Epidermal melanocyte (primary cell): ENCODE data around the gene FNDC1.
"Not testable (repeated sequence)": the region's sequence is repeated elsewhere in the genome, so short reads cannot be mapped to it uniquely, and the experiment has no call there.

ENCODE experiments used
- DNase-seq: peaks from one replicate; pipeline ENCODE4 v3.0.0; 2011; ENCODE audit warnings: low spot score; ENCODE audit not compliant: insufficient read length

FNDC1 gene

DNA sequence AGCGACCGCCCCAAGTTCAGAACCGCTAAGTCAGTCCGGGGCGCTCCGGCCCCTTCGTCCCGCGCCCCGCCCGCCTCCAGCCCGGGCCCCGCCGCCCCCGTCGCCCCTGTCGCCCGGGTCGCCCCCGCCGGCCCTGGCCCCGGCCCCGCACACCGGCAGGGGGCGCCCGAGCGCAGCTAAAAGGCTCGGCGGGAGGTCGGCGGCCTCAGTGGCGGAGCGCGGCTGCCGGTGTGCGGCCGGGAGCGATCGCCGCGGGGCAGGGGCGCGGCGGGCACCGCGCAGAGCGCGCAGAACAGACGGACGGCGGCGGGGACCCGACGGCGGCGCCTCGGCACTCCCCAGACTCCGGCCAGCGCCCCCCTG, at the start of gene FNDC1:
FNDC1 (plus strand) TSS at position 208 of the 363 bp plus-strand sequence. CDS start 197 bp downstream, outside the sequence.
- no peak for DNase-seq

DNA sequence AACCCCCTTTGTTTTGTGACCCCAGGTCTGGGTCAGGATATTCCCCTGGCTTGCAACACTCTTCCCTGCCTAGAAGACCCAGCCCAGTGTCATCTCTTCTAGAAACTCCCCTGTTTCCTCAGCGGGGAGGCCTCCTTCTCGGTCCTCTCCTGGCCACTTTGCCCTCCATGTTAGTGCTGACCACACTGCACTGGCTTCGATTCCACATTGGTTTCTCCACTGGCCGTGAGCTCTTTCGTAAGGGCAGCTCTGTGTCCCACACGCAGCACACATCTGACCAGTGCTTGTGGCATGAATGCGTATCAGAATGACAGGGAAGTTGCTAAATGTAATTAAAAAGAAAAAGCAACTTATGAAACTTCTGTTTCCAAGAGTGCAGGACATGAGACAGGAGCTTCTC, 49.4 kb upstream of the FNDC1 start:
- no peak for DNase-seq

- DNase-seq: no peak
These were observed 47.7 kb upstream of the FNDC1 start for GRCh38 chr6:159121486-159121885.

- DNase-seq: no peak
These were observed 46.7 kb upstream of the FNDC1 start for GRCh38 chr6:159122453-159122852.

- DNase-seq: not testable (repeated sequence)
These were observed 45.4 kb upstream of the FNDC1 start for GRCh38 chr6:159123831-159124230.

- DNase-seq: no peak
These were observed 44.1 kb upstream of the FNDC1 start for GRCh38 chr6:159125014-159125609.

GRCh38 chr6:159125951-159126352, 43.2 kb upstream of the FNDC1 start:
- DNase-seq: no peak

- DNase-seq: no peak
These were observed 42.6 kb upstream of the FNDC1 start for GRCh38 chr6:159126590-159126989.

- DNase-seq: no peak
These were observed 41.5 kb upstream of the FNDC1 start for GRCh38 chr6:159127701-159128100.

DNA sequence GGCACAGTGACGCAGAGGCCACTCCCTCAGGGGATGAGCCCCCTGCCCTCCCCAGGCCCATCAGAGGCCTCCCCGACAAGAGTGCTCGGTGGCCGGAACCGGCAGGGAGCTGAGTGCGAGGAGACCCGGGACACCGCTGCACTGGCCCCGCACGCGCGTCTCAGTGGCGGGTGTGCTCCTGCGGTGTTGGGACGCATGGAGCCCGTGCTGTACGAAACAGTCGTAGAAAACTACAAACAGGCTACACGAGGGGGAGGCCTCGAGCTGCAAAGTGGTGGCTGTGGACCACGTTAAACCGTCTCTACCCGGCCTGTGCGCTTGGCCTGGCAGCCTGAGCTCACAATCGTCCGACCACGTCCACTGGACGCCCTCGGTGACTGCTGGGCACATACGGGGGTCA, 40.2 kb upstream of the FNDC1 start:
- DNase-seq: no peak

GRCh38 chr6:159130846-159131245, 38.4 kb upstream of the FNDC1 start:
- DNase-seq: no peak

DNA sequence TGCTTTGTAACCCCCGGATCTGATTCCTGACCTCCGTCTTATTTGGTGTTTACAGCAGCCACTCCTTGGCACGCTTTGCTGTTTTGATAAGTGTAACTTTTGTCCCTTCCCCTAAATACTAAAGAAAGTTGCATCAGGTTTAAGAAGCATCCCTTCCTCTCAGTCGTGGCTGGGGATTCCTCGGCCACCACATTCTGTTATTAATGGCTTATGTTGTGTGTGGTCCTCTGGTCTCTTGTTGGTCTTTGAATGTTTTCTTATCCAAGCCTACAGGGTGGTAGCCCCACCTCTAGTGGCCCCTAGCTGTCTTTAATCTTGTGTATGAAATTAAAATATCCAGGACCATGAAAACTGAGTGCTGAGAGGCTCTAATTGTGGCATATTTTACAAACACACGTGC, 37.5 kb upstream of the FNDC1 start:
- no peak for DNase-seq

DNA sequence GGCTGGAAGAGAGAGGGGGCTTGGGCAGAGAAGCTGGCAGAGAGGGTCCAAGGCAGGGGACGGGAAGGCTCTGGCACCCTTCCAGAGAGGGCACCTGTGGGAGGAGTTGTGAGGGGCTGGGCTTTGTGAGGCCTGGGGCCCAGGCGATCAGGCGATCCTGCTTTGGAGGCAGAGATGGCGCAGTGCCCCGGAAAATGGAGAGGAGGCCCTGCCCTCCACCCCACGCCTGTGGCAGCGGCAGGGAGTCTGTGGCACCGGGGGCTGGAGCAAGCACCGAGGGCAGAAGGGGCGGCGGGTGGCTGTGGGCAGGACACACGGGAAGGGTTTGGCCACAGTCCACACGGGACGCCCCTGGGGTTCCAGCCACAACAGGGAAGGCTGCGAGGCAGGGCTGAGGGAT, 36.5 kb upstream of the FNDC1 start:
- DNase-seq: no peak

GRCh38 chr6:159134701-159135364, 34.4 kb upstream of the FNDC1 start:
- peak; percentile 45 for DNase-seq

- no peak for DNase-seq
These were observed 31.5 kb upstream of the FNDC1 start for GRCh38 chr6:159137676-159138075.

DNA sequence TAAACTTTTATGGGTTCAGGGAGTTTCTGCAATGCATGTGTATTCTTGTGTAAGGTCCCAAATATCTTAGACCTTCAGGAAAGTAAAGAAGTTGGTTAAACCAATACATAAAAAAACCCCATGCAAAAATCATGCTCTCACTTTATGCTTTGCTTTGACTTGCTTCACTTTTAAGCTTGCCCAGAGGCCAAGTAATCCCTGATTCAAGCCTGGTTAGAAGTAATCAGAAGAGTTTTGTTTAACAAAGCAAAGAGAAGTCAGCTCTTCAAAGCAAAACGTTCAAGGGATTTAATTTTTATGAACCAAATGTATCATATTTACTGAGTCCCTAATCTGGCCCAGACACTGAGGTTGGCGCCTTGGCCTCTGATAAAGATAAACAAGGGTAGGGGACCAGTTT, 26.7 kb upstream of the FNDC1 start:
- DNase-seq: no peak

GRCh38 chr6:159148641-159149040, 20.6 kb upstream of the FNDC1 start:
- no peak for DNase-seq

- DNase-seq: no peak
These were observed 19.6 kb upstream of the FNDC1 start for GRCh38 chr6:159149641-159150040.

DNA sequence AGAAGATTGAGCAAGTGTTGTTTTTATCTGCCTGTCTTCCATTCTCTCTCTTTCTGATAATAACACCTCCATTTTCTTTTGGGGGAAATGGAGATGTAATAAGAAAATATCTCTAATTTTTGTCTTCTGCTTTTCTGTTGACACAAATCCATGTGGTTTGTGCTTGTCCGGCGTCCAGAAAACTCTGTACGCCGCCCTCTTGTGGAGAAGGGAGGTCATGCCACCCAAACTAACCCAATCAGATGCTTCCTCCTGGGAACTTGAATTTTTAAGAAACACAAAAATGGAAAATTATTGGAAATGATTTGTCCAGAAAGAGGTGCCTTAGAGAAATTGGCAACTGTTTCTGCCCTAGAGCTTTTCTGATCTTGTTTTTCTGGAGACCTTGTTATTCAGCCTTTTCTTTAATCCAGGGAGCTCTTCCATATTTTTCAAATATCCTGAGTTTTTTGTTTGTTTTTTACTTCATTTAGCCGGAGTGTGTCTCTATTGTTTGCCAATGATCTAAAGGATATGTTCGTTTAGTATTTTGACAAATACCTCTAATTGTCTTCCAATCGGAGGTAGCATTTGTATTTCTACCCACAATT, 17.8 kb upstream of the FNDC1 start:
- no peak for DNase-seq

DNA sequence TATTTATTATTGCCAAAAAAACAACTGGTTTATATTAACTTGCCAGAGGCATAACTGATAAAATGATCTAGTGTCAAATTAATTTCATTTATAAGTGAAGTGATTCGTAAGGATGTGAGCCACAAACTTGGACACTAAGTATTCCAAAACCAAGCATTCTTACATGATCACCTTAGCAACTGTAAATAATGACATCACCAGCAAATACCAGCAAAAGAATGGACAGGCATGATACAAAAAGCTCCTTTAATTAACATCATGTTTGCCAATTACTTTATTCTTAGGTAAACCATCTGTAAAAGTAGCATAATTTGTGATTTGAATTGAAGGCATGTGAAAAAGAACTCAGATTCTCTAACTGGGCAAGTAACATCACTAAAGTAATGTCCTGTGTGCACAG, 17.2 kb upstream of the FNDC1 start:
- DNase-seq: no peak

GRCh38 chr6:159152782-159153181, 16.4 kb upstream of the FNDC1 start:
- no peak for DNase-seq

- DNase-seq: no peak
These were observed 13.5 kb upstream of the FNDC1 start for GRCh38 chr6:159155679-159156078.

DNA sequence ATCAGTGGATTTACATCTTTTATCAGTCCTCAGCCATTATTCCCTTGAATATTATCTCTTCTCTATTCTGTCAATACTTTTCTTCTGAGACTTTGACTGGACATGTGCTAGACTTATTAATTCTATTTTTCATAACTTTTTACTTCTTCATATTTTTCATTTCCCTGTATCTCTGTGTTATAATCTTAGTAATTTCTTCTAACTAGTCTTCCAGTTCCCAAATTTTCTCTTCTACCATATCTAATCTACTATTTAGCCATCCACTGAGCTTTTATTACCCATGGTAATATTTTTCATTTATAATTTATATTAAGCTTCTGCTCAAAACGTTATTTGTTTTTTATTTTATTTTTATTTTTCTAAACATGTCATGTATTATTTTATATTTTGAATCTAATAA, 13.1 kb upstream of the FNDC1 start:
- DNase-seq: no peak
